WTC11 (cell line): Measurements from ENCODE around the gene GRAMD4. TPM values are rescaled to one million over a fixed set of nuclear protein-coding genes. Genes with fewer than 3 reads are reported as not detected.

Source experiments
- ATAC-seq: fragments of 200-7000 bp; cut with Tn5 transposase; 2 replicates; pipeline ENCODE4 v1.10.0; 2021; ENCODE audit warnings: mild to moderate bottlenecking, moderate library complexity
- CTCF ChIA-PET: fragments of 300-600 bp; sonication (Branson Sonifier 250); formaldehyde crosslinking; loops from one replicate; lab custom pipeline; 2021; ENCODE audit warnings: antibody characterized with exemption; lab: Charles Lee
- POLR2A ChIA-PET: fragments of 350-600 bp; sonication (Branson Sonifier 250); formaldehyde crosslinking; loops from one replicate; lab custom pipeline; 2021; ENCODE audit warnings: antibody characterized with exemption; lab: Charles Lee
- DNase-seq: peaks from one replicate; pipeline ENCODE4 v3.0.0; 2021; ENCODE audit warnings: low spot score
- H3K27ac Mint-ChIP-seq: 2 replicates; pipeline ENCODE4 v1.8.0; 2021; ENCODE audit warnings: mixed read lengths
- H3K27me3 Mint-ChIP-seq: 2 replicates; pipeline ENCODE4 v1.8.0; 2021; ENCODE audit warnings: low read depth, mild to moderate bottlenecking, moderate library complexity, mixed read lengths
- H3K36me3 Mint-ChIP-seq: 2 replicates; pipeline ENCODE4 v1.8.0; 2021; ENCODE audit warnings: mixed read lengths
- H3K4me1 Mint-ChIP-seq: 2 replicates; pipeline ENCODE4 v1.8.0; 2022; ENCODE audit warnings: mixed read lengths
- H3K4me3 Mint-ChIP-seq: 2 replicates; pipeline ENCODE4 v1.8.0; 2021; ENCODE audit warnings: mild to moderate bottlenecking, moderate library complexity, mixed read lengths
- H3K9me3 Mint-ChIP-seq: 2 replicates; pipeline ENCODE4 v1.8.0; 2021; ENCODE audit warnings: mixed read lengths
- CDX4 ChIP-seq: fragments of 250-450 bp; sonication (Bioruptor Pico); IDR thresholded peaks from 2 replicates; pipeline ENCODE4 v1.9.0; 2021; ENCODE audit warnings: moderate library complexity, mild to moderate bottlenecking, inconsistent platforms, borderline replicate concordance
- CREM ChIP-seq: sonication (generic); formaldehyde crosslinking; IDR thresholded peaks from 2 replicates; pipeline ENCODE4 v1.8.1; 2022; ENCODE audit warnings: mild to moderate bottlenecking, missing genetic modification reagents, moderate library complexity
- ERG ChIP-seq: fragments of 250-450 bp; sonication (Bioruptor Pico); IDR thresholded peaks from 2 replicates; pipeline ENCODE4 v1.8.0; 2021; ENCODE audit warnings: mild to moderate bottlenecking
- ETV6 ChIP-seq: sonication (generic); formaldehyde crosslinking; IDR thresholded peaks from 2 replicates; pipeline ENCODE4 v1.8.1; 2022; ENCODE audit warnings: mild to moderate bottlenecking, missing genetic modification reagents
- GRHL2 ChIP-seq: fragments of 250-450 bp; sonication (Bioruptor Pico); IDR thresholded peaks from 2 replicates; pipeline ENCODE4 v1.8.0; 2022; ENCODE audit warnings: mild to moderate bottlenecking, moderate library complexity; ENCODE audit not compliant: insufficient replicate concordance, severe bottlenecking
- GTF2I ChIP-seq: fragments of 250-450 bp; sonication (Bioruptor Pico); conservative IDR thresholded peaks from 2 replicates; pipeline ENCODE4 v1.4.0; 2021; ENCODE audit warnings: mild to moderate bottlenecking
- HMGA2 ChIP-seq: fragments of 250-450 bp; sonication (Bioruptor Pico); IDR thresholded peaks from 2 replicates; pipeline ENCODE4 v1.4.0; 2021; ENCODE audit warnings: mild to moderate bottlenecking, moderate library complexity
- IRF2 ChIP-seq: sonication (generic); formaldehyde crosslinking; IDR thresholded peaks from 2 replicates; pipeline ENCODE4 v1.8.0; 2022; ENCODE audit warnings: low read depth, missing genetic modification reagents, borderline replicate concordance
- JUN ChIP-seq: sonication (generic); formaldehyde crosslinking; IDR thresholded peaks from 2 replicates; pipeline ENCODE4 v1.8.0; 2023; ENCODE audit warnings: mild to moderate bottlenecking, missing genetic modification reagents
- MAX ChIP-seq: sonication (generic); formaldehyde crosslinking; IDR thresholded peaks from 2 replicates; pipeline ENCODE4 v1.8.0; 2022; ENCODE audit warnings: mild to moderate bottlenecking, missing genetic modification reagents
- MYBL2 ChIP-seq: sonication (generic); formaldehyde crosslinking; IDR thresholded peaks from 2 replicates; pipeline ENCODE4 v1.8.1; 2023; ENCODE audit warnings: mild to moderate bottlenecking, moderate library complexity, missing genetic modification reagents
- NFATC4 ChIP-seq: fragments of 250-450 bp; sonication (Bioruptor Pico); IDR thresholded peaks from 2 replicates; pipeline ENCODE4 v1.9.0; 2021; ENCODE audit warnings: mild to moderate bottlenecking
- NFYB ChIP-seq: sonication (generic); formaldehyde crosslinking; conservative IDR thresholded peaks from 2 replicates; pipeline ENCODE4 v1.8.0; 2022; ENCODE audit warnings: low read depth, missing genetic modification reagents
- PREB ChIP-seq: sonication (generic); formaldehyde crosslinking; IDR thresholded peaks from 2 replicates; pipeline ENCODE4 v1.8.1; 2022; ENCODE audit warnings: mild to moderate bottlenecking, missing genetic modification reagents, moderate library complexity, borderline replicate concordance
- RELA ChIP-seq: sonication (generic); formaldehyde crosslinking; IDR thresholded peaks from 2 replicates; pipeline ENCODE4 v1.8.1; 2022; ENCODE audit warnings: missing genetic modification reagents, mild to moderate bottlenecking, borderline replicate concordance
- SMAD3 ChIP-seq: sonication (generic); formaldehyde crosslinking; IDR thresholded peaks from 2 replicates; pipeline ENCODE4 v1.8.0; 2022; ENCODE audit warnings: missing genetic modification reagents, mild to moderate bottlenecking, borderline replicate concordance
- SMAD4 ChIP-seq: sonication (generic); formaldehyde crosslinking; IDR thresholded peaks from 2 replicates; pipeline ENCODE4 v1.8.0; 2022; ENCODE audit warnings: mild to moderate bottlenecking, missing genetic modification reagents
- SP1 ChIP-seq: sonication (generic); formaldehyde crosslinking; conservative IDR thresholded peaks from 2 replicates; pipeline ENCODE4 v1.8.1; 2022; ENCODE audit warnings: missing genetic modification reagents
- ZNF121 ChIP-seq: sonication (generic); formaldehyde crosslinking; IDR thresholded peaks from 2 replicates; pipeline ENCODE4 v1.8.0; 2023; ENCODE audit warnings: missing genetic modification reagents
- ZNF232 ChIP-seq: sonication (generic); formaldehyde crosslinking; IDR thresholded peaks from 2 replicates; pipeline ENCODE4 v1.8.0; 2022; ENCODE audit warnings: mild to moderate bottlenecking, missing genetic modification reagents
- ZNF317 ChIP-seq: sonication (generic); formaldehyde crosslinking; IDR thresholded peaks from 2 replicates; pipeline ENCODE4 v1.8.1; 2023; ENCODE audit warnings: low read depth, mild to moderate bottlenecking, moderate library complexity, missing genetic modification reagents, borderline replicate concordance
- ZNF396 ChIP-seq: fragments of 250-450 bp; sonication (Bioruptor Pico); IDR thresholded peaks from 2 replicates; pipeline ENCODE4 v1.8.0; 2021; ENCODE audit warnings: mild to moderate bottlenecking, moderate library complexity, borderline replicate concordance
- total RNA-seq: library from RNA; stranded (reverse); gene quantifications from 3 replicates; pipeline ENCODE4 v1.2.3, GENCODE V29; 2021
- TF ChIP-seq, protein P1 (sequence below): sonication (generic); formaldehyde crosslinking; IDR thresholded peaks from 2 replicates; pipeline ENCODE4 v1.8.1; 2022; ENCODE audit warnings: missing genetic modification reagents, borderline replicate concordance
- TF ChIP-seq, protein P2 (sequence below): fragments of 250-450 bp; sonication (Bioruptor Pico); conservative IDR thresholded peaks from 2 replicates; pipeline ENCODE4 v1.9.0; 2021; ENCODE audit warnings: mild to moderate bottlenecking
- TF ChIP-seq, protein P3 (sequence below): sonication (generic); formaldehyde crosslinking; IDR thresholded peaks from 2 replicates; pipeline ENCODE4 v1.8.1; 2023; ENCODE audit warnings: mild to moderate bottlenecking, missing genetic modification reagents, moderate library complexity

The GRAMD4 gene
- total RNA-seq, 1 experiment from 2014 or later: 41.0 TPM

DNA sequence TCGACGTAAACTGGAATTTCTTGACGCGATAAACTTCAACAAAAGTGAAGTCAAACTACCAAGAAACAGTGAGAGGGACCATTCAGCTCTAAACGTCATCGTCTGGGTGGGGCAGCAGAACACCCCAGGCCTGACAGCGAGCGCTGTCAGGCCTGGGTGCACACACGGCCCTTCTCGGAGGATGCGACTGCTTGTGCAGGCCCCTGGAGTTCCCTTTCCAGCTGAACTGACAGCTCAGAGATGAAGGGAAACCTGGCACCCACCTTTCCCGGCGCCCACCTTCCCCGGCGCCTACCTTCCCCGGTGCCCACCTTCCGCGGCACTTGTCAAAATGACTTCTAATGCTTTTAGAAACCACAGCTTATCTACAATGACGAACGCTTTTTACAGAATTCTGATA lies 70.0 kb downstream of the GRAMD4 start:
- DNase-seq: no peak
- TF ChIP-seq GTF2I (CRISPR knock-in tag) (no peak), JUN (no peak), ERG (CRISPR knock-in tag) (no peak), CDX4 (no peak), GRHL2 (no peak), ZNF232 (CRISPR knock-in tag) (no peak), PREB (no peak)
- TF ChIP-seq, all 79 proteins: peak for 0
- Mint-ChIP-seq H3K36me3 (peaks cover 35% of the 10 kb centered on the region), H3K27ac (no peak overlapping the region), H3K4me1 (no peaks in the 10 kb centered on the region), H3K4me3 (no peak overlapping the region), H3K9me3 (no peaks in the 10 kb centered on the region), H3K27me3 (no peaks in the 10 kb centered on the region)
- ChIA-PET CTCF (interaction anchor here (0.7 kb wide), 1 partner anchor 8 kb away, joined by 3 read pairs; no protein-coding TSS in a partner anchor), POLR2A (no interaction called here)
- ATAC-seq: no peak

GRCh38 chr22:46691571-46691970 lies 71.4 kb downstream of the GRAMD4 start:
- CTCF ChIA-PET: interaction anchor here (1.1 kb wide), 1 partner anchor 128 kb away, joined by 3 read pairs; no protein-coding TSS in a partner anchor
- ATAC-seq: no peak
- H3K27ac Mint-ChIP-seq: no peak overlapping the region
- POLR2A ChIA-PET: no interaction called here
- no peak for DNase-seq
- TF ChIP-seq, protein P1, sequence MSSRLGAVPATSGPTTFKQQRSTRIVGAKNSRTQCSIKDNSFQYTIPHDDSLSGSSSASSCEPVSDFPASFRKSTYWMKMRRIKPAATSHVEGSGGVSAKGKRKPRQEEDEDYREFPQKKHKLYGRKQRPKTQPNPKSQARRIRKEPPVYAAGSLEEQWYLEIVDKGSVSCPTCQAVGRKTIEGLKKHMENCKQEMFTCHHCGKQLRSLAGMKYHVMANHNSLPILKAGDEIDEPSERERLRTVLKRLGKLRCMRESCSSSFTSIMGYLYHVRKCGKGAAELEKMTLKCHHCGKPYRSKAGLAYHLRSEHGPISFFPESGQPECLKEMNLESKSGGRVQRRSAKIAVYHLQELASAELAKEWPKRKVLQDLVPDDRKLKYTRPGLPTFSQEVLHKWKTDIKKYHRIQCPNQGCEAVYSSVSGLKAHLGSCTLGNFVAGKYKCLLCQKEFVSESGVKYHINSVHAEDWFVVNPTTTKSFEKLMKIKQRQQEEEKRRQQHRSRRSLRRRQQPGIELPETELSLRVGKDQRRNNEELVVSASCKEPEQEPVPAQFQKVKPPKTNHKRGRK (CRISPR knock-in tag): no peak
- no peak for TF ChIP-seq NFATC4
- TF ChIP-seq NFYB (CRISPR knock-in tag): no peak
- TF ChIP-seq ETV6: no peak
- TF ChIP-seq MYBL2: no peak
- no peak for TF ChIP-seq ZNF121
- TF ChIP-seq, protein P2, sequence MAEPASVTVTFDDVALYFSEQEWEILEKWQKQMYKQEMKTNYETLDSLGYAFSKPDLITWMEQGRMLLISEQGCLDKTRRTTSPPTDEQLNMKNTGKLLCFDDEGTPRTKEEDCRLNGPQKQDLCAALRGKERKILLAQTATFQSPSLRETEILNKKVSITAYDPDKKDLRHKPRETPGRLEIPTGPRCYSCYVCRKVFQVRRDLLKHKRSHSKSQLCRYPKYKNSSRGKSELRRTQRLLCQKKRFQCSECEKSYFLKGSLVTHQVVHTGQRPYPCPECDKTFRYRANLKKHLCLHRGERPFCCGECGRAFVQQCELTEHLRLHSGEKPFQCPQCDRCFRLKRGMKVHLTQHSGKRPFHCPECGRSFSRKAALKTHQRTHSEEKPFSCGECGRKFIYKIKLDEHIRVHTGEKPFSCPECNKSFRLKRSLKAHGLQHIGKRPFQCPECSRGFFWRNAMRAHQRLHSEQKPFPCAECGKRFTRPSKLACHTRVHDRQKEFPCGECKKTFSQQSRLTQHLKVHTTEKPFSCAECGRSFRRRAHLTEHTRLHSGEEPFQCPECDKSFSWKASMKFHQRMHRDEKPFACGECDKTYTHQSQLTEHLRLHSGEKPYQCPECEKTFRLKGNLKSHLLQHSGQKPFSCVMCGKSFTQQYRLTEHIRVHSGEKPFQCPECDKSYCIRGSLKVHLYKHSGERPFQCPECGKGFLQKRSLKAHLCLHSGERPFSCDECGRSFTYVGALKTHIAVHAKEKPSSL (CRISPR knock-in tag): no peak
- TF ChIP-seq HMGA2: no peak
- TF ChIP-seq SP1 (CRISPR knock-in tag): no peak
- no peak for TF ChIP-seq SMAD4 (CRISPR knock-in tag)
- no peak for TF ChIP-seq ZNF396 (CRISPR knock-in tag)
- TF ChIP-seq IRF2 (CRISPR knock-in tag): no peak
- no peak for TF ChIP-seq SMAD3 (CRISPR knock-in tag)
- TF ChIP-seq, protein P3, sequence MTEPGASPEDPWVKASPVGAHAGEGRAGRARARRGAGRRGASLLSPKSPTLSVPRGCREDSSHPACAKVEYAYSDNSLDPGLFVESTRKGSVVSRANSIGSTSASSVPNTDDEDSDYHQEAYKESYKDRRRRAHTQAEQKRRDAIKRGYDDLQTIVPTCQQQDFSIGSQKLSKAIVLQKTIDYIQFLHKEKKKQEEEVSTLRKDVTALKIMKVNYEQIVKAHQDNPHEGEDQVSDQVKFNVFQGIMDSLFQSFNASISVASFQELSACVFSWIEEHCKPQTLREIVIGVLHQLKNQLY (CRISPR knock-in tag): no peak
- TF ChIP-seq CREM (CRISPR knock-in tag): no peak
- no peak for TF ChIP-seq PREB
- no peak for TF ChIP-seq RELA (CRISPR knock-in tag)
- TF ChIP-seq ZNF317 (CRISPR knock-in tag): no peak
- TF ChIP-seq MAX (CRISPR knock-in tag): no peak
- TF ChIP-seq JUN: no peak
- no peaks in the 10 kb centered on the region for H3K4me1 Mint-ChIP-seq
- H3K9me3 Mint-ChIP-seq: no peaks in the 10 kb centered on the region
- H3K27me3 Mint-ChIP-seq: no peaks in the 10 kb centered on the region
- peaks cover 27% of the 10 kb centered on the region for H3K36me3 Mint-ChIP-seq
- no peak overlapping the region for H3K4me3 Mint-ChIP-seq
